D721Med (cell line): ENCODE measurements around the gene SLC27A4.
A peak's percentile ranks its signal among the peaks of the same experiment; 100 is the strongest.

Experiments
- DNase-seq: peaks from one replicate; pipeline ENCODE4 v3.0.0; 2011; ENCODE audit warnings: low spot score; ENCODE audit not compliant: insufficient read length
- FAIRE-seq: peaks from 2 replicates; lab custom pipeline; 2011; peaks lifted over from hg19 to GRCh38; lab: Jason Lieb, UNC
- TF ChIP-seq, protein P1 (sequence below): IDR thresholded peaks from 2 replicates; pipeline ENCODE4 v1.5.1; 2012; ENCODE audit warnings: mild to moderate bottlenecking, control low read depth; ENCODE audit not compliant: insufficient read depth; ENCODE audit errors: missing control alignments

The SLC27A4 gene

DNA sequence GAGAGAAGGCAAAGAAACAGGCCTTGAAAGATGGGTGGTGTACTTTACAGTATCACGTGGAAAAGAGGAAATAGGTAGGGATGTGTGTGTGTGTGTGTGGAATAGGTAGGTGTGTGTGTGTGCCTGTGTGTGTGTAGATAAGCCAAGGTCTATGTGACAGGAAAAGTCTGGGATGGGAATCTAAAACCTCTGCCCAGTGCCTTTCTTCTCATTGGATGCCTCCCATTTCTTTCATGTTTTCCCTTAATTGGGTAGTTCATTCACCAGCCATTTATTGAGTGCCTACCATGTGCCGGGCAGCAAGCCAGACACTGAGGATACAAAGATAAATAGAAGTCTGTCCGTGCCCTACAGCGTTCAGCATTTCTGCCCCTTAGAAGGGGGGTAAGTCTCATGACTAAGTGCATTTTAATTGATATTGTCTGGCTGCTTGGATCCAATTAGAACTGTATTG is 31.9 kb downstream of the SLC27A4 start:
- DNase-seq (no peak), FAIRE-seq (no peak)
- TF ChIP-seq, protein P1, sequence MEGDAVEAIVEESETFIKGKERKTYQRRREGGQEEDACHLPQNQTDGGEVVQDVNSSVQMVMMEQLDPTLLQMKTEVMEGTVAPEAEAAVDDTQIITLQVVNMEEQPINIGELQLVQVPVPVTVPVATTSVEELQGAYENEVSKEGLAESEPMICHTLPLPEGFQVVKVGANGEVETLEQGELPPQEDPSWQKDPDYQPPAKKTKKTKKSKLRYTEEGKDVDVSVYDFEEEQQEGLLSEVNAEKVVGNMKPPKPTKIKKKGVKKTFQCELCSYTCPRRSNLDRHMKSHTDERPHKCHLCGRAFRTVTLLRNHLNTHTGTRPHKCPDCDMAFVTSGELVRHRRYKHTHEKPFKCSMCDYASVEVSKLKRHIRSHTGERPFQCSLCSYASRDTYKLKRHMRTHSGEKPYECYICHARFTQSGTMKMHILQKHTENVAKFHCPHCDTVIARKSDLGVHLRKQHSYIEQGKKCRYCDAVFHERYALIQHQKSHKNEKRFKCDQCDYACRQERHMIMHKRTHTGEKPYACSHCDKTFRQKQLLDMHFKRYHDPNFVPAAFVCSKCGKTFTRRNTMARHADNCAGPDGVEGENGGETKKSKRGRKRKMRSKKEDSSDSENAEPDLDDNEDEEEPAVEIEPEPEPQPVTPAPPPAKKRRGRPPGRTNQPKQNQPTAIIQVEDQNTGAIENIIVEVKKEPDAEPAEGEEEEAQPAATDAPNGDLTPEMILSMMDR = no peak

DNA sequence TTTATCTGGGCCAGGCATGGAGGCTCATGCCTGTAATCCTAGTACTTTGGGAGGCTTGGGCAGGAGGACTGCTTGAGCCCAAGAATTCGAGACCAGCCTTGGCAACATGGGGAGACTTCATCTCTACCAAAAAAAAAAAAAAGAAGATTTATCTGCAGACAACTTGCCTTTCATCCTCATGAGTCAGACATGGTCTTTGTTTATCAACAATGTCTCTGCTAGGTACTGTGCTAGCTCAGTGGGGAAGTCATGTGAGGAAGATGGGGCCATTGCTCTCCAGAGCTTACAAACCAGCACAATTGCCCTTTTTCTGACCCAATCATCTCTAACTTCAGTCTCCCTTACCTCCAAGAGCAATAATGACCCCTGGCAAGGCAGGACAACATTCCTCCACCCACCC is 32.5 kb downstream of the SLC27A4 start:
- TF ChIP-seq, protein P1 = no peak
- DNase-seq = no peak
- FAIRE-seq = no peak

DNA sequence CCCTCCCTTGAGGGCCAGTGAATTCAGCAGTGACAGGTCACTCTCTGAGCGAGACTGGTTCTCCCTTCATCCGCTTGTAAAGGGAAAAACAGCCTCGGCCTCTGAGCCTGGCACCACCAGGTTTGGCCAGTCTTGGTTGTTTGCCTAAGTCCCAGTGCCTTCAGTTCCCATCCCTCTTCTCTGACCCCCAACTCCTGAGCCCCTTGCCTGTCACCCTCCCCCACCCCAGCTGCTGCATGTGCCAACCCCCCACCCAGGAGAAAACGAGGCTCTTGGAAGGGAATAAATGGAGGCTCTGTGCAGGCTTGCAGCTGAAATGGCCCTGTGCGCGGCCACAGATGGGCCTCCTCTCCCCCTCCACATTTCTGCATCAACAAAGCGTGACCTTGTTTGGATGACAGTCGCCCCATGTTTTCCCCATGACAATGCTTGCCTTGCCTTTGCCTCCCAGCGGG is 33.9 kb downstream of the SLC27A4 start:
- DNase-seq (no peak), FAIRE-seq (no peak)
- TF ChIP-seq, protein P1 = no peak

DNA sequence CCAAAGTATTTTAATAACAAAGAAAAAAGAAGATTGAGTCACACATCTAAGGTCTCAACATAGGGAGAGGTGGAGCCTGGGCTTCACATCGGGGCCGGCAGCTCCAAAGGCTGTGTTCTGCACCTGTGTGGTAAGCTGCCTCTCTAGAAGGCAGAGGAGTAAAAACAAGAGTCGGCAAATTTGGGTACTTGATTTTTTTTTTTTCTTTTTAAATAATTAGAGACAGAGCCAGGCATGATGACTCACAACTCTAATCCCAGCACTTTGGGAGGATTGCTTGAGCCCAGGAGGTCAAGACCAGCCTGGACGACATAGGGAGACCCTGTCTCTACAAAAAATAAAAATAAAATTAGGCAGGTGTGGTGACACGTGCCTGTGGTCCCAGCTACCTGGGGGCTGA is 35.5 kb downstream of the SLC27A4 start:
- DNase-seq (no peak), FAIRE-seq (no peak)
- TF ChIP-seq, protein P1 = no peak

DNA sequence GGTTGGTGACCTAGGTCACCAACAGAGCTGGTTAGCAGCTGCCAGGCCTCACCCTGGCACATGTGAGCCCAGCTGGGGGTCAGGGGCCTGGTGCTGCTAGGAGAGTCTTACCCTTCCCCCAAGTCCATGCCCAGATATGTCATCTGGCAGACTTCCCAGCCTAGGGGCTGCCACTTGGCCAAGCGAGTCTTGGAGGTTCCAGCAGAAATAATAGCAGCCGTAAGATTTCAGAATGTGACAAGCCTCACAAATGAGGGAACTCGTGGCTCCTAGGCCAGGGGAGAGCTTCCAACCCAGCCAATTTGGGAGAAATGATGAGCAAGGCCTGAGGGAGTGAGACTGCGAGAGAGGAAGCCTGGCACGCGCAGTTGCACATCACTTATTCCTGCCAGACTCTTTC is 41.9 kb downstream of the SLC27A4 start:
- FAIRE-seq (no peak), DNase-seq (no peak)
- TF ChIP-seq, protein P1 = no peak

DNA sequence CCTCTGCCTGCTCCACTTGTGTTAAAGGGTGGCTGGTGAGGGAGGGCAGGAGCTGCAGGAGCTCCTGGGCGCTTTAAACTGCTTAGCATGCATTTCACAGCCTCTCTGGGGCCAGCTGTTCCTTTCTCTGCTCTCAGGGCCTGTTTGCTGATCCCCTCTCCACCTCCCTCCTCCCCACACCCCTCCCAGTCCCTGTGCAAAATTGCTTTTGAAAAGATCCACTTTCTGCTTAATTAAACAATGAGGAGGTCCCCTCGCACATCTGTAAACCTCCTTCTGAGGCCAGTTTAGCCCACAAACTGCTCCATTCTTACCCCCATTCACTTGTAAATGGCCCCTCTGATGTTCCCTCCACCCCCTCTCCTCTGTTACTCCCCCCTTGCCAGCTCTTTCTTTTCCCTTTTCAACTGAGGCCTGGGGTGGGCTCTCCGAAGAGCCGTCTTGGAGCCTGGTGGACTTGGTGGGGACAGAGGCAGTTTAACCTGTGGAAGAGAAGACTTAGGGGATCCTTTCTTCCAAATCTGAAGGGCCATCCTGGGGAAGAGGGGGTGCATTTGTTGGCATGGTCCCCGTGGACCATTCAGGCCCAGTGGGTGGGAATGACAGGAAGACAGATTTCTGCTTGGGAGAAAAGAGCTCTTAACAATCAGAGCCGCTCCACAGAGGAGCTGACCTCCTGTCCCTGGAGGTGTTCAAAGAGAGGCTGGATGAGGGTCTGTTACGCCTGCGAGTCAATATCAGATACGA is 42.9 kb downstream of the SLC27A4 start:
- TF ChIP-seq, protein P1 = no peak
- FAIRE-seq (no peak), DNase-seq (peak; percentile 53)

DNA sequence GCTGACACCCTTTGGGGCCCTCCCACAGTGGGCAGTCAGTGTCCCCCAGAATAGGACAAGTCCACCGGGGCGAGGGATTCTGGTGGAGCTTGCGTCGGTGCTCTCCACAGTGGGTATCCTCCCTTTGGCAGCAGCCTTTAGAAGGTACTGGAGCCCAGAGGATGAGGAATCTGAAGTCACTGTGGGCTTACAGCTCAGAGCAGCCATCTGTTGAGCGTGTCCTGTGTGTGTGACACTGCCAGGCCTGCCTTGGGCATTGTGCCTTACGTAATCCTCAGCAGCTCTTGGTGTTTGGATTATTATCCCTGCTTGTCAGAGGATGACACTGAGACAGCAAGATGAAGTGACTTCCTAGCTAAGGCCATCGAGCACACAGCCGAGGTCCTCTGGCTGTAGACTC is 43.5 kb downstream of the SLC27A4 start:
- DNase-seq = no peak
- no peak for FAIRE-seq

More for the DNA sequence above, 43.5 kb downstream of the SLC27A4 start:
- TF ChIP-seq, protein P1 = no peak
